Measurements from ENCODE around the gene CCNY.

DNA sequence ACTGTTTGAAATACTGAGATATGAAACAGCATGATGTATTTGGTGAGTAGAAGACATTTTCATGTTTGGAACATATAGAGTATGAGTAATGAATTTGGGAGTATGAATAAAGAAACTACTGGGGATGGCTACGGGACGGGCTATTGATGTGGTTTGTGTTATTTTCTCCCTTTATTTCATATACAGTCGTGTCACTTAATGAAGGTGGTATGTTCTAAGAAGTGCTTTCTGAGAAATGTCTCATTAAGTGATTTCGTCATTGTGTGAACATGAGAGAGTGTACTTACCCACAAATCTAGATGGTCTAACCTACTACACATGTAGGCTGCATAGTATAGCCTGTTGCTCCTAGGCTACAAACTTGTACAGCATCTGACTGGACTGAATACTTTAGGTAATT, 106.3 kb downstream of the CCNY start:
- TF ChIP-seq, protein P1, sequence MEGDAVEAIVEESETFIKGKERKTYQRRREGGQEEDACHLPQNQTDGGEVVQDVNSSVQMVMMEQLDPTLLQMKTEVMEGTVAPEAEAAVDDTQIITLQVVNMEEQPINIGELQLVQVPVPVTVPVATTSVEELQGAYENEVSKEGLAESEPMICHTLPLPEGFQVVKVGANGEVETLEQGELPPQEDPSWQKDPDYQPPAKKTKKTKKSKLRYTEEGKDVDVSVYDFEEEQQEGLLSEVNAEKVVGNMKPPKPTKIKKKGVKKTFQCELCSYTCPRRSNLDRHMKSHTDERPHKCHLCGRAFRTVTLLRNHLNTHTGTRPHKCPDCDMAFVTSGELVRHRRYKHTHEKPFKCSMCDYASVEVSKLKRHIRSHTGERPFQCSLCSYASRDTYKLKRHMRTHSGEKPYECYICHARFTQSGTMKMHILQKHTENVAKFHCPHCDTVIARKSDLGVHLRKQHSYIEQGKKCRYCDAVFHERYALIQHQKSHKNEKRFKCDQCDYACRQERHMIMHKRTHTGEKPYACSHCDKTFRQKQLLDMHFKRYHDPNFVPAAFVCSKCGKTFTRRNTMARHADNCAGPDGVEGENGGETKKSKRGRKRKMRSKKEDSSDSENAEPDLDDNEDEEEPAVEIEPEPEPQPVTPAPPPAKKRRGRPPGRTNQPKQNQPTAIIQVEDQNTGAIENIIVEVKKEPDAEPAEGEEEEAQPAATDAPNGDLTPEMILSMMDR (IDR thresholded peaks at IDR 0.05; ENCODE audit: low read depth, low read length) = no peak
- TF ChIP-seq EZH2phosphoT487 (IDR thresholded peaks at IDR 0.05; ENCODE audit: low read depth) = no peak

All from OCI-LY3 (cell line).